Measurements from ENCODE around the gene ABCC6.

- TF ChIP-seq CTCF (IDR thresholded peaks at IDR 0.05; ENCODE audit: insufficient read depth, low read depth, low read length) (no peak), EZH2 (IDR thresholded peaks at IDR 0.05; ENCODE audit: insufficient read depth, low read length) (no peak)
These were observed 53.7 kb downstream of the ABCC6 start for GRCh38 chr16:16169615-16170014.

Data from astrocyte (in vitro differentiated cells and primary cell).